ENCODE measurements around the gene NASP. TPM values are rescaled to one million over a fixed set of nuclear protein-coding genes. Genes with fewer than 3 reads are reported as not detected.

Gene NASP, protein sequence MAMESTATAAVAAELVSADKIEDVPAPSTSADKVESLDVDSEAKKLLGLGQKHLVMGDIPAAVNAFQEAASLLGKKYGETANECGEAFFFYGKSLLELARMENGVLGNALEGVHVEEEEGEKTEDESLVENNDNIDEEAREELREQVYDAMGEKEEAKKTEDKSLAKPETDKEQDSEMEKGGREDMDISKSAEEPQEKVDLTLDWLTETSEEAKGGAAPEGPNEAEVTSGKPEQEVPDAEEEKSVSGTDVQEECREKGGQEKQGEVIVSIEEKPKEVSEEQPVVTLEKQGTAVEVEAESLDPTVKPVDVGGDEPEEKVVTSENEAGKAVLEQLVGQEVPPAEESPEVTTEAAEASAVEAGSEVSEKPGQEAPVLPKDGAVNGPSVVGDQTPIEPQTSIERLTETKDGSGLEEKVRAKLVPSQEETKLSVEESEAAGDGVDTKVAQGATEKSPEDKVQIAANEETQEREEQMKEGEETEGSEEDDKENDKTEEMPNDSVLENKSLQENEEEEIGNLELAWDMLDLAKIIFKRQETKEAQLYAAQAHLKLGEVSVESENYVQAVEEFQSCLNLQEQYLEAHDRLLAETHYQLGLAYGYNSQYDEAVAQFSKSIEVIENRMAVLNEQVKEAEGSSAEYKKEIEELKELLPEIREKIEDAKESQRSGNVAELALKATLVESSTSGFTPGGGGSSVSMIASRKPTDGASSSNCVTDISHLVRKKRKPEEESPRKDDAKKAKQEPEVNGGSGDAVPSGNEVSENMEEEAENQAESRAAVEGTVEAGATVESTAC
- 109 to 160 TPM (median 122 TPM) in 5 replicates for total RNA-seq (2022; extraction: Qiagen RNA extraction)

DNA sequence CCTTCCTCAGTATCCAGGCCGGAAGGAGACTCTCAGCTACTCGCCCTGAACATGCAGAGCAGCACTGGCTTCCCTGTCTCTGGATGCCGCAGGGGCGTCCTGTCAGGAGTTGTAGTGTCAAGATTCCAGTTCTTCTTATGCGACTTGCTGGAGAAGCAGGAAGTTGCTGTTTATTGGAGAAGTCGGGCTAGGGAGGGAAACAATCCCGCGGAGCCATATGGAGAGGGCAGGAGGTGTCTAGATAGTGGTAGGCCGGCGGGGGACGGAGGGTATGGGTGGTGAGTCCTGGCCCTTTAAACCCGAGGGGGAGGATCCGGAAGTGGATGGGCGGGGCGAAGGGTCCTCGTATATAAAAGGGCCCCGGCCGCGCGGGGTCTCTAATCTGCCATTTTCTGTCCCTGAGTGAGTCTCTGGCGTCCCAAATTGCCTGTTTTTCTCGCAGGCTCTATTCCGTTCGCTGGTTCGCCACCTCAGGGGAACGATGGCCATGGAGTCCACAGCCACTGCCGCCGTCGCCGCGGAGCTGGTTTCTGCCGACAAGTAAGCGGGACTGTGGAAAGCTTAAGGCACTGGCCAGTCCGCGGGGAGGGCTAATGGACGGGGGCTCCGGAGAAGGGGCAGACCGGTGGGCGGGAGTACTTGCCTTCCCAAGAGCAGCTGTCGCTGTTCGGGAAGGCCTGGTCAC is at the start of gene NASP:
Gene NASP, plus strand, starts transcription at position 376 of the 685 bp plus-strand sequence. Its CDS starts 106 bp downstream, at position 482.

DNA sequence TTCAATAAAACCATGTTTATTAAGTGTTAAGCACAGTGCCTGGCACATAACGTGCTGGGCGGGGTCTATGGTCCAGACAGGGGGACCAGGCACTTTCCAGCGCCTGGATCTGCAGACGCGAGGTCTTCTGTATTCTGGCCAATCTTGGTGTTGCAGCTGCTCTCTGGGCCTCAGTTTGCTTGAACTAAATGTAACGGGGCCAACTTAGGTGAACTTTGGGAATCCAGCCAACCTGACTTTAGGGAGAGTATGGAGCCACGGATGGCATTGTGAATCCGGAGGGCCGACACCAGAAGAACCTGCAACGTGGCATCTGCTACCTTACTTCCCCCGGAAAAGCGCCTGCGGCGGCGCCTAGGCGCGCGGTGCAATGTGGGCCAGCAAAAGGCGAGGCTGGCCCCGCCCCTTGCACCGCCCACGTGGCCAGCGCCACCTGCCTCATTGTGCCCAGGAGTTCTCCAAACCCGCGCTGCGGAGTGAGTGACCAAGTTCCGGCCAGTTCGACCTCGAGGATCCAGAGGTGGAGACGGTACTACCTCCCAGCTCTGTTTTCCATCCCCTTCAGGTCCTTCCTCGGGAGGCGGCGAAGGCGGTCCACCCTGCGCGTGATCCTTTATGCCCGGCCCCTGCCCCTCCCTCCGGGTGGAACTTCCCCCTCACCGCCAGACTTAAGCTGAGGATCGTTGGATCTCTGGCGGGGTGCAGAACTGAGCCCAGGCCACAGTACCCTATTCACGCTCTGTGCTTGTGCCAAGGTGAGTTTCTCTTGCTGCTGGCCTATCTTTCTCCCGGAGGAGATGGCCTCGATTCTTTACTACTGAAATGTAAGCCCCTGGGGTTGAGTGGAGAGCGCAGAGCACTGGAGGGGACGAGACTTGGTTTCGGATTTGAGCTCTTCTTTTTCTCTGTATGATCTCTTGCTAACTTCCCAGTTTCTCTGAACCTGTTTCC is 33.2 kb upstream of the NASP start, which contains the start of gene AKR1A1:
Gene AKR1A1, plus strand, starts transcription at position 426 of the 951 bp plus-strand sequence. CDS start 10,969 bp downstream, outside the sequence.

DNA sequence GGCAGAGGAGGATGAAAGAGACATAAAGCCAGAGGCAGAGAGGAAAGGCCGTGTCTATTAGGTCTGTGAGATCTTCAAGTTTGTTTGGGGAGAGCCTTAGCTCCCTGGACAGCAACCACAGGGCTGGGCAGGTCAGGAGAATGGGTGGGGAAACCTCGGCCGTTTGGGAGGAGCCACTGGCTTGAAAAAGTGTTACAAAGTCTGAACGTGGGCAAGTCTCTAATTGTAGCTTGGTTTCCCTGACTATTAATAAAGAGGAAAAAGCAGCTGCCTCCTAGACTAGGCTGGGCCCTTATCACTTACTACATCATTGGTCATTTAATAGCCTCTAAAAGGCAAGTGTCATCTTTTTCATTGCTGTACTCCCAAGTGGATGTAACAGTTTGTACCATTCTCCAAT is 40.1 kb downstream of the NASP start, which contains the start of gene CCDC17:
Gene CCDC17, minus strand, starts transcription at position 83 of the 400 bp plus-strand sequence. CDS start 145 bp downstream, outside the sequence.

Other genes starting within 250 kb of the NASP start
- gene TOE1, start 243.9 kb upstream of the NASP start, total RNA-seq (2022; extraction: Qiagen RNA extraction), result 12.4 to 14.3 TPM (median 12.8 TPM) in 5 replicates
- 7.4 to 11.7 TPM (median 9.9 TPM) in 5 replicates for gene MUTYH, start 243.6 kb upstream of the NASP start, total RNA-seq (2022; extraction: Qiagen RNA extraction)
- gene TESK2, start 92.9 kb upstream of the NASP start, total RNA-seq (2022; extraction: Qiagen RNA extraction), result 0.20 to 0.37 TPM (median 0.28 TPM) in 5 replicates
- gene CCDC163, start 84.0 kb upstream of the NASP start, total RNA-seq (2022; extraction: Qiagen RNA extraction), result 1.3 to 2.1 TPM (median 1.7 TPM) in 5 replicates
- gene MMACHC, start 83.7 kb upstream of the NASP start, total RNA-seq (2022; extraction: Qiagen RNA extraction), result 1.6 to 2.1 TPM (median 1.8 TPM) in 5 replicates
- gene PRDX1, start 62.2 kb upstream of the NASP start, total RNA-seq (2022; extraction: Qiagen RNA extraction), result 2,063 to 2,375 TPM (median 2,098 TPM) in 5 replicates
- gene AKR1A1, start 33.2 kb upstream of the NASP start, total RNA-seq (2022; extraction: Qiagen RNA extraction), result 74.8 to 84.7 TPM (median 78.4 TPM) in 5 replicates
- gene CCDC17, start 40.0 kb downstream of the NASP start, total RNA-seq (2022; extraction: Qiagen RNA extraction), result 0.24 to 0.51 TPM (median 0.35 TPM) in 5 replicates
- 32.6 to 56.1 TPM (median 37.7 TPM) in 5 replicates for gene GPBP1L1, start 102.5 kb downstream of the NASP start, total RNA-seq (2022; extraction: Qiagen RNA extraction)
- gene TMEM69, start 104.1 kb downstream of the NASP start, total RNA-seq (2022; extraction: Qiagen RNA extraction), result 16.8 to 21.0 TPM (median 20.8 TPM) in 5 replicates
- gene IPP, start 166.6 kb downstream of the NASP start, total RNA-seq (2022; extraction: Qiagen RNA extraction), result 4.5 to 5.7 TPM (median 4.8 TPM) in 5 replicates
- 17.2 to 22.2 TPM (median 20.7 TPM) in 5 replicates for gene MAST2, start 219.6 kb downstream of the NASP start, total RNA-seq (2022; extraction: Qiagen RNA extraction)